Retinal pigment epithelial cell (primary cell): ENCODE measurements around the gene GFOD1.

ENCODE experiments used
- DNase-seq: peaks from one replicate; pipeline ENCODE4 v3.0.0-alpha.2; 2010; ENCODE audit warnings: low read depth
- H3K4me3 ChIP-seq: 2 replicates; pipeline ENCODE4 v1.5.1; 2011; ENCODE audit warnings: mild to moderate bottlenecking, low read length, control low read depth, moderate library complexity
- TF ChIP-seq, protein P1 (sequence below): conservative IDR thresholded peaks from 2 replicates; pipeline ENCODE4 v1.5.1; 2011; ENCODE audit warnings: low read depth, low read length, control low read depth, inconsistent platforms

Gene GFOD1

DNA sequence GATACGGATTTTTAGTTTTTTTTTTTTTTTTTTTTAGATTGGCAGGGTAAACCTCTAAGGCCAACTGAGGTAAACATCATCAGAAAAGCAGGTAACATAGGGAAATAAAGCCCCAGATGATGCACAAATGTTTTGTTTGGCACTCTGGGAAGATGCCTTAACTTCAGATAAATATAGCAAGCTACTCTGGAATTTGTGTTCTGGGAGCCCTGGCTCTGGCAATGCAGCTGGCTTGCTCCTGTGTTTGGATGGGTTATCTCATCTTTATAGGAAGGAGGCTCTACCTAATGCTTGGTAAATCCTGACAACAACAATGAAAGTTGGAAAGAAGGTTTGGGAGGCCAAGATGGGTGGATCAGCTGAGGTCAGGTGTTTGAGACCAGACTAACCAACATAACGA lies 77.4 kb downstream of the GFOD1 start:
- TF ChIP-seq, protein P1, sequence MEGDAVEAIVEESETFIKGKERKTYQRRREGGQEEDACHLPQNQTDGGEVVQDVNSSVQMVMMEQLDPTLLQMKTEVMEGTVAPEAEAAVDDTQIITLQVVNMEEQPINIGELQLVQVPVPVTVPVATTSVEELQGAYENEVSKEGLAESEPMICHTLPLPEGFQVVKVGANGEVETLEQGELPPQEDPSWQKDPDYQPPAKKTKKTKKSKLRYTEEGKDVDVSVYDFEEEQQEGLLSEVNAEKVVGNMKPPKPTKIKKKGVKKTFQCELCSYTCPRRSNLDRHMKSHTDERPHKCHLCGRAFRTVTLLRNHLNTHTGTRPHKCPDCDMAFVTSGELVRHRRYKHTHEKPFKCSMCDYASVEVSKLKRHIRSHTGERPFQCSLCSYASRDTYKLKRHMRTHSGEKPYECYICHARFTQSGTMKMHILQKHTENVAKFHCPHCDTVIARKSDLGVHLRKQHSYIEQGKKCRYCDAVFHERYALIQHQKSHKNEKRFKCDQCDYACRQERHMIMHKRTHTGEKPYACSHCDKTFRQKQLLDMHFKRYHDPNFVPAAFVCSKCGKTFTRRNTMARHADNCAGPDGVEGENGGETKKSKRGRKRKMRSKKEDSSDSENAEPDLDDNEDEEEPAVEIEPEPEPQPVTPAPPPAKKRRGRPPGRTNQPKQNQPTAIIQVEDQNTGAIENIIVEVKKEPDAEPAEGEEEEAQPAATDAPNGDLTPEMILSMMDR, result no peak
- no peak overlapping the region for H3K4me3 ChIP-seq
- no peak for DNase-seq

DNA sequence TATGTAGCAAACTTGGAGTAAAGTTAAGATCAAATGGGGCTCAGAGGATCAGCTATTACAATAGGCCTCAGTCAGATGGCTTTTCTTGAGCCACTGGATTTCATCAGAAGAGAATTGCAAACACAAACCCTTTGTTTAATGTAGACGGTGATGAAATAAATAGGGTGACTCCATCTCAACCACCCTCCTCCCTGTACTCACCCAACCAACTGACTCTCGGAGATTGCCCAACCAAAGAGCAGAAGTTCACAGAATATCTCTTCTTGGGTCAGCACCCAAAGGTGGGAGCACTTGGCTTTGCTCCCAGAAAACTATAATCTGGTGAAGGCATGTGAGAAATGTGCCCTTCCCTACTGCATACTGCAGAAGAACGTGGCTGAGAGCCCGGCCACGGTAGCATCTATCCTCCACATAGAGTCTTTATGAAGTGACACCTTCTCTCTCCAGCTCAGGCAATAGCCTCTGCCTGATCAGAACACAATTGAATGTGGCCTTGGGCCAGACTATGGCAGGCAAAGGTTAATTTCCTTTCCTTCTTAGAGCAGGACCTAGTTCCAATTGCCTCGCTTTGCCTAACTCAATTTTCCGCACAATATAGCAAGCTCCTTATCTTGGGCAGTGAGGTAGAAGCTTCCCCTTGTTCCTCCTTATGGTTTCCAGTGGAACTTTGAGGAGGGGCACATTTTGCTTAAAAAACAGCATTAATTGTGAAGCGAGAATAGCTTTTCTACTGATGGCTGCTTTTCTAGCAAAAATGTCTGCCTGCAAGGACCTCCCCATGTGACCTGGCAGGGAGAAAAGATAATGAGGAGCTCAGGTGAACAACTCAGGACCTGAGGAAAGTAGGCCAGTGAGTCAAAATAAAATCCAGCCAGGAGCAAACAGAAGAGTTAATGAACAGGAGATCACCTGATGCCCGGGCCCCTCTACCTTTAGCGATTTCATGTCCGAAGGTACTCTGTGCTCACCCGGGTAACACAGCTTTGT lies 79.4 kb downstream of the GFOD1 start:
- no peak overlapping the region for H3K4me3 ChIP-seq
- peak; percentile 98 for DNase-seq
- TF ChIP-seq, protein P1, result no peak

DNA sequence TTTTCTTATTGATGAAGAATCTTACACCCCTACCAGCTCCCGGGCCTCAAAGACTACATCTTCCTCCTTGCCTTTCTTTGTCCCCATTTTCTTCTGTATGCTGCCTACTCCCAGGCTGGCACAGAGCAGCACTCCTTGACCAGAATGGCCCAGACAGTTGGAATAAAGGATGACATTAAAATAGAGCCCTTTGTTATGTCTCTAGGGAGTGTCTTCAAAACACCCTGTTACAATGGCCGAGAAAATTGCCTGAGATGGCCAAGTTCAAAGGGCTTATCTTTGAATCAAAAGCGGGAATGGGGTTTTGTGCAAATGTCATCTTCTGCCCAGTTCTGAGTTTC lies 80.1 kb downstream of the GFOD1 start:
- TF ChIP-seq, protein P1, result no peak
- no peak for DNase-seq
- no peak overlapping the region for H3K4me3 ChIP-seq

DNA sequence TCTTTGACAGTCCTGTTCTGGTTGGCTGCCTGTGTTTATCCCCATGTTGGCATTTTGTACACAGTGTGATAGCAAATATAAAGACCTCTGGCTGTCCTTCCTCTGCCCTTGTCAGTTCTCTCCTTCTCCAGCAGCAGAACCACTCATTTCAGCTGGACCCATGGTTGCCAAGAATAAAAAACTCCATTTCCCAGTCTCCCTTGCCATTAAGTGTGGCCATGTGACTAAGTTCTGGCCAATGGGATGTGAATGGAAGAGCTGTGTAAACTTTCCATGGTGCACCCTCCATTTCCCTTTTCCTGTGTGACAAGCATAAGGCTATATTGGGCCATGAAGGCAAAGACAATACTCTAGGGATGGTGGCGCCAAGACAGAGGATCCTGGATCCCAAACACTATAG lies 80.6 kb downstream of the GFOD1 start:
- TF ChIP-seq, protein P1, result no peak
- no peak overlapping the region for H3K4me3 ChIP-seq
- no peak for DNase-seq

DNA sequence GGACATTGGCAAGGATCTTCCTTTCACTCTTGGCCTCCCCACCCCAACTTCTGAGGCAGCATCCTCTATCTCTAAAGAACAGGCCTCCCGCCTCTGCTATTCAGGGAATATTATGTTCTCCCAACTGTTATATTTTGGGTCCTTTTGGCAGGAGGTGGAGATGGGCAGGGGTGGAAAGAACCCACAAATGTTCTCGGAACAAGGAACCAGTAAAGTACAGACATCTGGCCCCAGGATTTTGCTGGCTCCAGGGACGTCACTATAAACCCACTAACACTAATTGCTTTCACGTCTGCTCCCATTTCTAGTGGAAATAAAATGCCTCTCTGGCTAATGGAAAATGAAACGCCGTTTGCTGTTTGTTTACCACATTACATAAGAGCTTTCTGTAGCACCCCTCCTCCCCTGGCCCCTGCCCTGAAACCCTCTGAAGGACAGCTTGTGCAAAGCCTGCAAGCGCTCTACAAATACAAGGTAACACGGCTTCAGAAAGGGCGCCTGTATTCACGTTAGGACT lies 81.4 kb downstream of the GFOD1 start:
- no peak overlapping the region for H3K4me3 ChIP-seq
- TF ChIP-seq, protein P1, result no peak
- DNase-seq, result no peak

DNA sequence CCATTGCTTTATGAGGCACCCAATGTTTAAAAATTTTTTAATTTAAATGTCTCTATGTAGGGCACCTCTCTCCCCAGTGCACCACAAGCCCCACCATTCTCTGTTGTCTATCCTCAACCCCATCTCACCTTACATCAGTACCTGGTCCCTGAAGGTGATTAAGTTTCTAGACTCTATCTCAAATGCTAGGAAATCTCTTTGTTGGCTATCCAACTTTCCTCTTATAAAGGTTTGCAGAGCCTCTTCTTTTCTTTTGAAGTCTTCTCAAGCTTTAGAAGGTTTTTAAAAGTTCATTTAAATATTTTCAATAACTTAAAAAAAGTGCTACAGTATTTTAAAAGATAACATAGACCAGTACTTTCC lies 82.5 kb downstream of the GFOD1 start:
- H3K4me3 ChIP-seq, result no peak overlapping the region
- DNase-seq, result no peak
- TF ChIP-seq, protein P1, result no peak

DNA sequence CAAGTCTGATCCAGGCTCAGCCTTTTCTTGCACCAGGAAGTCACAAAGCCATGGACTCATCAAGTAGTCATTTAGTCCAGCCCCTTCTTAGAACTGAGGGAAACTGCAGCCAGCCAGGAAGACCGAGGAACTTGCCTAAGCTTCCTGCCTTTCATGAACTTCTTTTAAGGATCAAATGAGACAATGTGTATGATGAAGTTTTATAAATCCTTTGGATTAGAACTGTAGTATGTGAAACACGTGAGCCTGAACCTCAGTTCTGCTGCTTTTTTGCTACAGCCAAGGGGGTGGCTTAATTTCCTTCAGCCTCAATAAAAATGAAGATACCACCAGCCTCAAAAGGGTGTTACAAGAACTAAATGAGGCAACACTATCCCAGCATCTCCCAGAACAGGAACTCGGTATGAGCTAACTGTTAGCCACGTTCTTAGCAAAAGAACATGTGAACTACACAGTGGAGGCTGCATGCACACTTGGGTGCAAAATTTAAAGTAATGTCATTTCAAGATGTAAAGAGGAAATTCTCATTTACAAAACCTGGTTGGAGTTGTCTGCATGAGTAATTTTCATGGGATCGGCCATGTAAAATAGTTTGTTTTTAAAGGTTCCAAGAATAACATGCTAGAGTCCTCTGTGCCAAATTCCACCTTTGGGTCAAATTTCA lies 83.0 kb downstream of the GFOD1 start:
- H3K4me3 ChIP-seq, result no peak overlapping the region
- DNase-seq, result no peak
- TF ChIP-seq, protein P1, result no peak
